Measurements from ENCODE around the gene DISP2. TPM values are rescaled to one million over a fixed set of nuclear protein-coding genes. Genes with fewer than 3 reads are reported as not detected.

DISP2 gene
- total and polyA plus RNA-seq, 9 of the 15 experiments (the other 6 are each of a cell fraction or from before 2014, with no cell fraction given) = 0.06 to 0.89 (median 0.15) TPM; not detected in 1

- TF ChIP-seq ELK1 (CRISPR knock-in tag; IDR thresholded peaks at IDR 0.05) (no peak), MXI1 (IDR thresholded peaks at IDR 0.05; ENCODE audit: low read depth, low read length) (0 out of 2 replicates have a peak, but pooled peaks have one; percentile 17), THRB (CRISPR knock-in tag; conservative IDR thresholded peaks at IDR 0.05) (no peak), AFF1 (IDR thresholded peaks at IDR 0.05; ENCODE audit: low read depth in 1 of 2, partially characterized antibody in 2 of 2) (no peak), EHMT2 (IDR thresholded peaks at IDR 0.05) (no peak), CLOCK (CRISPR knock-in tag; IDR thresholded peaks at IDR 0.05; ENCODE audit: borderline replicate concordance) (no peak), TRIM24 (IDR thresholded peaks at IDR 0.05) (peak in 1 of 2 experiments; percentile 66; a peak in 2 of 4 replicates), ARID2 (IDR thresholded peaks at IDR 0.05) (no peak), REST (IDR thresholded peaks at IDR 0.05; ENCODE audit: borderline replicate concordance) (no peak), REST (CRISPR knock-in tag; IDR thresholded peaks at IDR 0.05; ENCODE audit: low read depth) (no peak), SNIP1 (IDR thresholded peaks at IDR 0.05; ENCODE audit: low read depth) (no peak)
These were observed 69.2 kb downstream of the DISP2 start (continued) for GRCh38 chr15:40427188-40427587.

Data from K562 (cell line).